Vagina (tissue), 2 donors: ENCODE results near the gene SCN3A. TPM values are rescaled to one million over a fixed set of nuclear protein-coding genes. Genes with fewer than 3 reads are reported as not detected.

Experiments
- DNase-seq, 2 donors: peaks; one replicate each; pipeline ENCODE4 v3.0.0-alpha.2; 2017; ENCODE audit errors: extremely low spot score in 2 of 2
- H3K27ac ChIP-seq: fragments of 200-600 bp; sonication (generic); one replicate; pipeline ENCODE4 v1.5.1; 2019
- H3K27me3 ChIP-seq: fragments of 200-600 bp; sonication (generic); one replicate; pipeline ENCODE4 v1.5.1; 2019
- H3K36me3 ChIP-seq, 2 donors: fragments of 200-600 bp; sonication (generic); one replicate each; pipeline ENCODE4 v1.5.1; 2017 to 2019
- H3K4me1 ChIP-seq: fragments of 200-600 bp; sonication (generic); one replicate; pipeline ENCODE4 v1.5.1; 2019
- H3K4me3 ChIP-seq, 2 donors: fragments of 200-600 bp; sonication (generic); 1 replicate in 1 of 2; 2 replicates in 1 of 2; pipeline ENCODE4 v1.5.1; 2016 to 2019
- H3K9me3 ChIP-seq: fragments of 200-600 bp; sonication (generic); one replicate; pipeline ENCODE4 v1.5.1; 2019
- POLR2A ChIP-seq, 2 donors: fragments of 450-650 bp; IDR thresholded peaks; one replicate each; pipeline ENCODE4 v1.6.1; 2017; ENCODE audit warnings: antibody characterized with exemption in 2 of 2, mild to moderate bottlenecking in 2 of 2, moderate library complexity in 2 of 2
- POLR2AphosphoS5 ChIP-seq, 2 donors: sonication (generic); formaldehyde crosslinking; IDR thresholded peaks; one replicate each; pipeline ENCODE4 v1.9.0; 2017; ENCODE audit warnings: antibody characterized with exemption in 2 of 2, mild to moderate bottlenecking in 2 of 2, low read depth in 1 of 2; ENCODE audit not compliant: insufficient read depth in 1 of 2
- intact Hi-C: fragments of 100-400 bp; cut with DNase I; formaldehyde crosslinking; loops from one replicate; pipeline ENCODE4 v1.15.1; 2023
- total RNA-seq: library from RNA; depleted of rRNA; stranded (reverse); fragments of >200 nt; gene quantifications from one replicate; pipeline ENCODE4 v1.2.3, GENCODE V29; 2016
- TF ChIP-seq, protein P1 (sequence below), 3 experiments: fragments of 450-650 bp in 2 of 3; fragments of 200-600 bp in 1 of 3; sonication (generic) in 1 of 3; IDR thresholded peaks; one replicate each; pipeline ENCODE4 v1.5.1; 2017 to 2019; ENCODE audit warnings: antibody characterized with exemption in 3 of 3, mild to moderate bottlenecking in 2 of 3, moderate library complexity in 2 of 3

The SCN3A gene
- total RNA-seq, 1 donor from 2014 or later, result 2.0 TPM

DNA sequence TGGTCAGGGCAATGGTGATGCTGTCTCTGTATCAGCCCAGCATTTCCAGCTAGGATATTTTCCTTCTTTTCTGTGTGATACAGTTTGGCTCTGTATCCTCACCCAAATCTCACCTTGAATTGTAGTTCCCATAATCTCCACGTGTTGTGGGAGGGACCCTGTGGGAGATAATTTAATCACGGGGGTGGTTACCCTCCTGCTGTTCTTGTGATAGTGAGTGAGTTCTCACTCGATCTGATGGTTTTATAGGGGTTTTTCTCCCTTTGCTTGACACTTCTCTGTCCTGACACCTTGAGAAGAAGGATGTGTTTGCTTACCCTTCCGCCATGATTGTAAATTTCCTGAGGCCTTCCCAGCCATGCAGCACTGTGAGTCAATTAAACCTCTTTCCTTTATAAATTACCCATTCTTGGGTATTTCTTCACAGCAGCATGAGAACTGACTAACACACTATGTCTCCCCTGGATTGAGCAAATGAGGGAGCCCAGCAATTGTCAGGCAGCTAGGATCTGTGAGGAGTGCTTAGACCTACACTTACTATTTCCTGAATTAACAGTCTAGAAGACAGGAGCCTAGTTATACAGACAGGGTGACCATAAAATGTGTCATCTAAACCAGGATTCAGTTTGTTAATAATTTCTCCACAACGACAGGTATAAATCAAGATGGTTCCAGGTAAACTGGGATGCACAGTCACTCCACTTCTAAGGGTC lies 41.4 kb upstream of the SCN3A start:
- Histone ChIP-seq H3K4me3 (no peak overlapping the region), H3K4me1 (no peaks in the 10 kb centered on the region), H3K27ac (no peak overlapping the region), H3K36me3 (no peaks in the 10 kb centered on the region), H3K9me3 (no peaks in the 10 kb centered on the region), H3K27me3 (no peaks in the 10 kb centered on the region)
- DNase-seq, result no peak
- intact Hi-C loops, result no loop called here
- TF ChIP-seq POLR2AphosphoS5 (IDR thresholded peaks at IDR 0.05; ENCODE audit: insufficient read depth in 1 of 2, low read depth in 1 of 2), result no peak
- TF ChIP-seq POLR2A (IDR thresholded peaks at IDR 0.05), result no peak

DNA sequence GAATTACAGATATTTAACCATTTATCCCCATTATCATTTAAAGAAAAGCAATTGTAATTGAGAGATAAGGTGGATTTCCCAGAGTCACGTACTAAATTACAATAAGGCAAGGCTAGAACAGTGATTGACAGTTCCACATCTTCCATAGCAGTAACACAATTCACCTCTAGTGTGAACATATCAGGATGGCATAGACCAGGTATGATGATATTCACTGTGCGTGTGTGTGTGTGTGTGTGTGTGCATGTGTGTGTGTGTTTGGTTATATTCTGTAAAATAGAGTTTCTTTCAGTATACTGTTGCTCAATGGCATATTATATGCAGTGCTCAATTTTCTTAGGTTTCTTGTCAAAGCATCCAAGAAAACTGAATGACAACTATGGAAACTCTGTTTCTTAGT lies 37.1 kb upstream of the SCN3A start:
- no peak overlapping the region for H3K4me3 ChIP-seq
- intact Hi-C loops, result no loop called here
- TF ChIP-seq POLR2A (IDR thresholded peaks at IDR 0.05), result no peak
- TF ChIP-seq POLR2AphosphoS5 (IDR thresholded peaks at IDR 0.05; ENCODE audit: insufficient read depth in 1 of 2, low read depth in 1 of 2), result no peak
- TF ChIP-seq, protein P1, sequence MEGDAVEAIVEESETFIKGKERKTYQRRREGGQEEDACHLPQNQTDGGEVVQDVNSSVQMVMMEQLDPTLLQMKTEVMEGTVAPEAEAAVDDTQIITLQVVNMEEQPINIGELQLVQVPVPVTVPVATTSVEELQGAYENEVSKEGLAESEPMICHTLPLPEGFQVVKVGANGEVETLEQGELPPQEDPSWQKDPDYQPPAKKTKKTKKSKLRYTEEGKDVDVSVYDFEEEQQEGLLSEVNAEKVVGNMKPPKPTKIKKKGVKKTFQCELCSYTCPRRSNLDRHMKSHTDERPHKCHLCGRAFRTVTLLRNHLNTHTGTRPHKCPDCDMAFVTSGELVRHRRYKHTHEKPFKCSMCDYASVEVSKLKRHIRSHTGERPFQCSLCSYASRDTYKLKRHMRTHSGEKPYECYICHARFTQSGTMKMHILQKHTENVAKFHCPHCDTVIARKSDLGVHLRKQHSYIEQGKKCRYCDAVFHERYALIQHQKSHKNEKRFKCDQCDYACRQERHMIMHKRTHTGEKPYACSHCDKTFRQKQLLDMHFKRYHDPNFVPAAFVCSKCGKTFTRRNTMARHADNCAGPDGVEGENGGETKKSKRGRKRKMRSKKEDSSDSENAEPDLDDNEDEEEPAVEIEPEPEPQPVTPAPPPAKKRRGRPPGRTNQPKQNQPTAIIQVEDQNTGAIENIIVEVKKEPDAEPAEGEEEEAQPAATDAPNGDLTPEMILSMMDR (IDR thresholded peaks at IDR 0.05), result no peak

DNA sequence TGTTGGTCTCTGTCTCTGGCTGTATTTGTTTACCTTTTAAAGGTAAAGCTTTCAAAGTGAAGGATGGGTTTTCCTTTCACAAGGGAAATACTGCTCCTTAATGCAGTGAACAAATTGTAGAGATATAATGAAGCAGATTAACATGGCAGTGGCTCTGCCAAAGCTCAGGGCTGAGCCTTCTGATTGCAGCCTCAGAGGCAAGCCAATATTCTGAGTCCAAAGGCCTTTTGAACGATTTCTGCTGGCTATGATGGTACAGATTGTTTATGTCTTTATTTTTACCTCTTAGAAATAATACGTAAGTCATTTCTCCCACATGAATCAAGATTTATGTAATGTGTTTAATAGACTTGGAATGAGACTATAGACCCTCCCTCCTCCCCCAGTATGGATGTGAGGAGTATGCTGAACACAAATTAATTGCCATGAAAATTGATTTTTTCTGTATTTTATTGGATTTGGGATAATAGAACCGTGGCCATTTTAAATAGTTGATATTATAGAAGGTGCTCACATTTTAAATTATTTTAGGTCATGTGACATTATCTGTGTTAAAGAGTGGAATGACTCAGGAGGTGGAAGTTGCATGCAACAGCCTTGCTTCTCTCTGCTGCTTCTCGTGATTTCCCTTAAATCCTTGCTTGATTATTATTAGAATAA lies 36.1 kb upstream of the SCN3A start:
- no peaks in the 10 kb centered on the region for H3K4me1 ChIP-seq
- DNase-seq, result no peak
- no peak overlapping the region for H3K27ac ChIP-seq
- H3K9me3 ChIP-seq, result no peaks in the 10 kb centered on the region
- intact Hi-C loops, result no loop called here
- no peaks in the 10 kb centered on the region for H3K36me3 ChIP-seq
- no peak overlapping the region for H3K4me3 ChIP-seq
- no peaks in the 10 kb centered on the region for H3K27me3 ChIP-seq
- TF ChIP-seq, protein P1 (IDR thresholded peaks at IDR 0.05), result no peak
- TF ChIP-seq POLR2A (IDR thresholded peaks at IDR 0.05), result no peak
- no peak for TF ChIP-seq POLR2AphosphoS5 (IDR thresholded peaks at IDR 0.05; ENCODE audit: insufficient read depth in 1 of 2, low read depth in 1 of 2)

More for the DNA sequence above, 37.1 kb upstream of the SCN3A start:
- DNase-seq, result no peak
- Histone ChIP-seq H3K9me3 (no peaks in the 10 kb centered on the region), H3K27ac (no peak overlapping the region), H3K36me3 (no peaks in the 10 kb centered on the region), H3K4me1 (no peaks in the 10 kb centered on the region), H3K27me3 (no peaks in the 10 kb centered on the region)

DNA sequence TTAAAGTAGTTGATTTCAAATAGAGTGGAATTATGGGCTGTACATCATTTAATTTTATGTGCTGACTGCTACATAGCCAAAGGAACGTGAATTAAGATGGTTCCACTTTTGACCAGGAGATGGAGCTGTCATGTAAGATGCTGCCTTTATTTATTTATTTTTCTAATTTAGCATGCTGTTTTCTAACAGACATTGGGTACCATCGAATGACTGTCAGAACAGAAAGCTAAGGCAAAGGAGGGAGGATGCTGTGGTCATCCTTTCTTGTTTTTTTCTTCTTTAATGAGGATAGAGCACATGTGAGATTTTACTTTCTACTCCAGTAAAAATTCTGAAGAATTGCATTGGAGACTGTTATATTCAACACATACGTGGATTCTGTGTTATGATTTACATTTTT lies 35.4 kb upstream of the SCN3A start, which contains the start of gene SCN2A:
Gene SCN2A (plus strand): TSS at position 185 of the 400 bp plus-strand sequence. CDS start 56,410 bp downstream, outside the sequence.
- intact Hi-C loops, result no loop called here
- Histone ChIP-seq H3K4me1 (no peaks in the 10 kb centered on the region), H3K27ac (no peak within 1 kb of the TSS), H3K9me3 (no peaks in the 10 kb centered on the region), H3K36me3 (no peaks in the 10 kb centered on the region), H3K4me3 (no peak within 1 kb of the TSS), H3K27me3 (no peaks in the 10 kb centered on the region)
- DNase-seq, result no peak
- TF ChIP-seq, protein P1 (IDR thresholded peaks at IDR 0.05), result peak in 1 of 3 experiments; percentile 24
- no peak for TF ChIP-seq POLR2A (IDR thresholded peaks at IDR 0.05)

DNA sequence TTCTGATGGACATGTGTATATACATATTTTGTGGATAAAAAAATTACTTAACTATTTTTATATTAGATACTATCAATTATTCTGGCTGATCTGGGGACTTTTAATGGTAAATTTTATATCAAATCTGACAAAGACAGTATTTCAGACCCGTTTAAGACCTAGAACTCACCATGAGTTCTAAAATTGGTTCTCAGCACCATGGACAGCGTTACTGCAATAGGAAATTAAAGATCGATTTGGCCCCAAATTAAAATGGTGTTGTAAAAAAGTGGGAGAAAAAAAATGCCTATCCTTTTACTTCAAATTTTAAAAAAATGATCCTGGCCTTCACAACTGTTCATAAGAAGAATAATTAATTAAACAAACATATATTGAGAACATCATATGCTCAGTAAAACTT lies 34.4 kb upstream of the SCN3A start:
- intact Hi-C loops, result no loop called here
- TF ChIP-seq POLR2A (IDR thresholded peaks at IDR 0.05), result no peak
- TF ChIP-seq, protein P1 (IDR thresholded peaks at IDR 0.05), result no peak
- TF ChIP-seq POLR2AphosphoS5 (IDR thresholded peaks at IDR 0.05; ENCODE audit: insufficient read depth in 1 of 2, low read depth in 1 of 2), result no peak
- no peaks in the 10 kb centered on the region for H3K9me3 ChIP-seq

More for the DNA sequence above, 34.4 kb upstream of the SCN3A start:
- H3K4me1 ChIP-seq, result no peaks in the 10 kb centered on the region
- no peak overlapping the region for H3K27ac ChIP-seq
- DNase-seq, result no peak
- no peak overlapping the region for H3K4me3 ChIP-seq
- H3K27me3 ChIP-seq, result no peaks in the 10 kb centered on the region
- H3K36me3 ChIP-seq, result no peaks in the 10 kb centered on the region
